WERI-Rb-1 (cell line): ENCODE results near the gene PLPPR5.
"Not testable (repeated sequence)": the region's sequence is repeated elsewhere in the genome, so short reads cannot be mapped to it uniquely, and the experiment has no call there.

Source experiments
- DNase-seq: peaks from one replicate; pipeline ENCODE4 v3.0.0-alpha.2; 2020
- H3K27ac ChIP-seq: fragments of 250-450 bp; sonication (Bioruptor Pico); 2 replicates; pipeline ENCODE4 v1.5.1; 2020; ENCODE audit warnings: mild to moderate bottlenecking, moderate library complexity
- H3K27me3 ChIP-seq: fragments of 250-450 bp; sonication (Bioruptor Pico); 2 replicates; pipeline ENCODE4 v1.5.1; 2021; ENCODE audit warnings: mild to moderate bottlenecking, low read depth, moderate library complexity; ENCODE audit not compliant: insufficient read depth, severe bottlenecking
- H3K36me3 ChIP-seq: fragments of 250-450 bp; sonication (Bioruptor Pico); 2 replicates; pipeline ENCODE4 v1.5.1; 2020; ENCODE audit warnings: mild to moderate bottlenecking, moderate library complexity
- H3K4me3 ChIP-seq: 2 replicates; pipeline ENCODE4 v1.5.1; 2011; ENCODE audit warnings: low read depth, mild to moderate bottlenecking, control low read depth, low read length
- H3K9me3 ChIP-seq: fragments of 250-450 bp; sonication (Bioruptor Pico); 2 replicates; pipeline ENCODE4 v1.5.1; 2021; ENCODE audit warnings: mild to moderate bottlenecking, moderate library complexity; ENCODE audit not compliant: severe bottlenecking
- TF ChIP-seq, protein P1 (sequence below): IDR thresholded peaks from 2 replicates; pipeline ENCODE4 v1.5.1; 2011; ENCODE audit warnings: low read depth, mild to moderate bottlenecking, control low read depth, inconsistent platforms, low read length

PLPPR5 gene

GRCh38 chr1:98881901-98882300 lies 122.8 kb downstream of the PLPPR5 start:
- TF ChIP-seq, protein P1, sequence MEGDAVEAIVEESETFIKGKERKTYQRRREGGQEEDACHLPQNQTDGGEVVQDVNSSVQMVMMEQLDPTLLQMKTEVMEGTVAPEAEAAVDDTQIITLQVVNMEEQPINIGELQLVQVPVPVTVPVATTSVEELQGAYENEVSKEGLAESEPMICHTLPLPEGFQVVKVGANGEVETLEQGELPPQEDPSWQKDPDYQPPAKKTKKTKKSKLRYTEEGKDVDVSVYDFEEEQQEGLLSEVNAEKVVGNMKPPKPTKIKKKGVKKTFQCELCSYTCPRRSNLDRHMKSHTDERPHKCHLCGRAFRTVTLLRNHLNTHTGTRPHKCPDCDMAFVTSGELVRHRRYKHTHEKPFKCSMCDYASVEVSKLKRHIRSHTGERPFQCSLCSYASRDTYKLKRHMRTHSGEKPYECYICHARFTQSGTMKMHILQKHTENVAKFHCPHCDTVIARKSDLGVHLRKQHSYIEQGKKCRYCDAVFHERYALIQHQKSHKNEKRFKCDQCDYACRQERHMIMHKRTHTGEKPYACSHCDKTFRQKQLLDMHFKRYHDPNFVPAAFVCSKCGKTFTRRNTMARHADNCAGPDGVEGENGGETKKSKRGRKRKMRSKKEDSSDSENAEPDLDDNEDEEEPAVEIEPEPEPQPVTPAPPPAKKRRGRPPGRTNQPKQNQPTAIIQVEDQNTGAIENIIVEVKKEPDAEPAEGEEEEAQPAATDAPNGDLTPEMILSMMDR: no peak

DNA sequence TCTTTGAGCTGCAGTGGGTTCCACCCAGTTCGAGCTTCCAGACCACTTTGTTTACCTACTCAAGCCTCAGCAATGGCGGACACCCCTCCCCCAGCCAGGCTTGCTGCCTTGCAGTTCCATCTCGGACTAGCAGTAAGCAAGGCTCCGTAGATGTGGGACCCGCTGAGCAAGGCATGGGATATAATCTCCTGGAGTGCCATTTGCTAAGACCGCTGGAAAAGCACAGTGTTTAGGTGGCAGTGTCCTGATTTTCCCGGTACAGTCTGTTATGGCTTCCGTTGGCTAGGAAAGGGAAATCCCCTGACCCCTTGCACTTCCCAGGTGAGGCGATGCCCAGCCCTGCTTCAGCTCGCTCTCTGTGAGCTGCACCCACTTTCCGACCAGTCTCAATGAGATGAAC lies 123.4 kb downstream of the PLPPR5 start:
- not testable (repeated sequence) for H3K27ac ChIP-seq, H3K9me3 ChIP-seq, DNase-seq, H3K4me3 ChIP-seq, H3K27me3 ChIP-seq, H3K36me3 ChIP-seq

More at GRCh38 chr1:98881901-98882300, 122.8 kb downstream of the PLPPR5 start:
- DNase-seq: no peak
- no peak overlapping the region for H3K27ac ChIP-seq
- no peaks in the 10 kb centered on the region for H3K27me3 ChIP-seq
- H3K4me3 ChIP-seq: no peak overlapping the region
- H3K36me3 ChIP-seq: no peaks in the 10 kb centered on the region
- no peaks in the 10 kb centered on the region for H3K9me3 ChIP-seq

DNA sequence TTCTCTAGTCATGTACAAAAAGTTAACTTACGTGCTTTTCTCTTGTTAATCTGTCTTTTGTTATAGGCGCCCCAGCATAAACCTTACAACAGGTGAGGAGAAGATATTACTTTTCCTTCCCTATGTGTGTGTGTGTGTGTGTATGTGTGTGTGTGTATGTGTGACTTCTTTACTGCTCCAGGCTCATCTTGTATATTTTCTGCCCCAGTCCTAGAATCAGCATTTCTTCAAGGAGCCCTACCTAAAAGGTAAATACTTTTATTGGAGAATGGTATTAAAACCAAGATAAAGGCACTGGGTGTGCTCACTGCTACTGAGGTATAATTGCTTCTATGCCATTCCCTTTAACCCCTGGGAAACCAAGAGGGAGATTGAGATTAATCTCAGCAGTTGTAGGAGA lies 129.8 kb downstream of the PLPPR5 start:
- Histone ChIP-seq H3K36me3 (no peaks in the 10 kb centered on the region), H3K27me3 (no peaks in the 10 kb centered on the region), H3K27ac (no peak overlapping the region), H3K9me3 (no peaks in the 10 kb centered on the region), H3K4me3 (no peak overlapping the region)
- TF ChIP-seq, protein P1: no peak
- DNase-seq: no peak

GRCh38 chr1:98870959-98871903 lies 133.4 kb downstream of the PLPPR5 start:
- DNase-seq: no peak
- H3K27me3 ChIP-seq: no peaks in the 10 kb centered on the region
- no peak overlapping the region for H3K27ac ChIP-seq
- H3K36me3 ChIP-seq: no peaks in the 10 kb centered on the region
- H3K9me3 ChIP-seq: no peaks in the 10 kb centered on the region
- TF ChIP-seq, protein P1: no peak
- no peak overlapping the region for H3K4me3 ChIP-seq

GRCh38 chr1:98865796-98866195 lies 138.9 kb downstream of the PLPPR5 start:
- TF ChIP-seq, protein P1: no peak
- Histone ChIP-seq H3K27me3 (no peaks in the 10 kb centered on the region), H3K27ac (no peak overlapping the region), H3K4me3 (no peak overlapping the region), H3K9me3 (peaks cover 4% of the 10 kb centered on the region), H3K36me3 (no peaks in the 10 kb centered on the region)
- DNase-seq: no peak

GRCh38 chr1:98860329-98860728 lies 144.3 kb downstream of the PLPPR5 start:
- Histone ChIP-seq H3K27me3 (no peaks in the 10 kb centered on the region), H3K9me3 (no peaks in the 10 kb centered on the region), H3K36me3 (no peaks in the 10 kb centered on the region), H3K27ac (no peak overlapping the region), H3K4me3 (no peak overlapping the region)
- TF ChIP-seq, protein P1: no peak
- no peak for DNase-seq
